ENCODE data around the gene EMX2.
A peak's percentile ranks its signal among the peaks of the same experiment; 100 is the strongest.

EMX2 gene

DNA sequence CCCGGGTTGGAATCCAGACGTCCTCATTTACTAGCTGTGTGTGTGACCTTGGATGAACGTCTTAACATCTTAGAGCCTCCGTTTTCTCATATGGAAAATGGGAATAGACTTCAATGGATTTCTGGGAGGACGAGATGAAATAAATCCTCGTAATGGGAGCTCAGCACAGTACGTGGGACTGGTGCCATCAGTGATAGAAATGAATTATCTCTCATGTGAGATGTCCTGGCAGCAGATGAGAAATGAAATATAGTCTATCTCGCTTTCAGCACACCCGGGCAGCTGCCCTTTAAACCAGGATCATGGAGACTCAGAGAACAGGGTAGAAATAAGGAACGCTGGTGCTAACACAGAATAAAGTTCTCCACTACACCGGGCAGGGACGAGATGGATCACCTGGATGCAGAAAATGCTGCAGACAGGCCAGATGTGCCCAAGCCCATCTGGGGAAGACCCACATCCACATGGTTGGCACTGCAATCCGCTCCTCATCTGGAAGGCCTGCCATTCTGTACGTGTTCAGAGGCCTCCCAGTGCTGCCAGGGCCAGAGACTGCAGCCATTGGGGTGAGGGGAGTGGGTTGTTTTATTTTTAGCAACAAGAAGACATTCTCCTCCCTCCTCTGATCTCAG, 11.1 kb upstream of the EMX2 start:
- DNase-seq: peak in 1 of 10 donors; percentile 43
- intact Hi-C loops (cut with DNase I): no loop called here

DNA sequence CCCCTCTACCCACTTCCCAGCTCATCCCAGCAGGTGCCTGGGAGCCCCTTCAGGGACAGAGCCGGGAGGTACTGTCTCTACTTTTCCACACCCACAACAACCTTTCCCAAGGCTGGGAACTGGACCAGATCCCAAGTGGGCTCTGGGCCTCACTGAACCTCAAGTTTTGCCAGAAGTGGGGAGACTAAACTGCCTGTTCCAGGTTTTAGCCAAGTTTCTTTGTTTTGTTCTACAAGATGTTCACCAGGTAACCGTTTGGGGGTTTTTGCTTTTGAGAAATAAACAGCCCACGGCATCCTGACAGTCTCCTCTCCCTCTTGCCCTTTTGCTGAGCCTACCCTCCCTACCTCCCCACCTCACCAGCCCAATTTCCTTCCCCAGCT, 10.6 kb upstream of the EMX2 start:
- intact Hi-C loops (cut with DNase I): no loop called here
- no peak for DNase-seq

DNA sequence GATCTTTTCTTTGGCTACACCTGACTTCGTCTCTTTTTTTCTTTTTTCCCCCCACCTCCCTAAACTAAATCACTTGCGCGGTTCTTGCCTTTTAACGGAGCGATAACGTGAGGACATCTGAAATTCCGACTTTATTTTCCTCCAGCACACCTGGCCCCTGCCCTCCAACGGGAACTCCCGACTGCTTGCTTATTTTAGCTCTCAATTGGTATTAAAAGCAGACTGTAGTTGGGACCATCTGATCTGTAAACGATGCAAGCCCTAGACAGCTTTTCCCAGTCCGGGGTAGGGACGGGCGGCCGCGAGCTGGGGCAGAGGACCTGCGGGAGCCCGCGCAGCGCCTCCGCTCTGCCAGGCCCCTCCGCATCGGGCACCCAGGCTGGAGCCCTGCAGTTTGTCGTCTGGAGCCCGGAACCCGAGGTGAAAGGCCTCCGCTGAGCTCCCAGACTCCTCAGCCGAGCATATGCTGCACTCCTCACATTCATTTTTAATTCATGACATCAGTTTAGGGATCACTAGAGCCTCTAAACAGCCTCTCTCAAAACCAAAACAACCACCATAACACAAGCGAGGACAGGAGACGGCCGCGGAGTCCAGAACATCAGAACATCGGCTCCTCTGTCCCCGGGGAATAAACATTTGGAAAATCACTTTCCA, 10.0 kb upstream of the EMX2 start:
- intact Hi-C loops (cut with DNase I): no loop called here
- peak in 1 of 10 donors; percentile 78 for DNase-seq

DNA sequence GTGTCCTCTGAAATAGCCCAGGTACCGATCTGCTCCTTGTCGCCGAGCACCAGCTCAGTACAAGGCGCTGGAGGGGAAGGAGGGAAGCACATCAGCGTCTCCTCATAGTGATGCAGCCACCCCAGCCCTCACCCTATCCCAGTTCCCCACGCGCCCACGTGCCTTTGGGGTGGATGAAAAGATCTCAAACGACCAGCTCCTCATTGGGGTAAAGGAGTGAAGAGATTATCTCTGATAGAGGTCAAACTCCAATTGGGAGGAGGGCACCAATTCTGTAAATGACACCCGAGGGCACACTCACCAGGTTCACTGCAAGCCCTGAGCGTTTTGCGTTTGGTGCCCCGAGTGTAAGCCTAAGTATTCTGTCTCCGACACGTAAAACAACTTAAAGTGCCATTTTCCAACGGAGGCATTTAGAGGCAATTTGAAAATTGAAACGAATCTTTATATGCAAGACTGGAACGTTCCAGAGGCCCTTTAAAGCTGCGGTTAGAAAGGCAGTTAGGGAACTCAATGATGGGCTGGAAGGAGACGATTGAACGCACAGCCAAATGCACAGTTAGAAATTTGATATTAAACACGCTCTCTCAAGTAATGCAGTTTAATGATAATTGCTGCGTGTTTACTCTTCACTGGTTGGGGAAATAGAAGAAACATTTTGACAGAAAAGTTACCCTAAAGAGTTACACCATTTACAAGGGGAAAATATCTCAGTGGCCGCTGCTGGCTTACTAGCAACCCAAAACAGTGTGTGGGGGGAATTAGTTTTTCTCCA, 8.9 kb upstream of the EMX2 start:
- peak in 1 of 10 donors; percentile 37 for DNase-seq
- intact Hi-C loops (cut with DNase I): no loop called here

DNA sequence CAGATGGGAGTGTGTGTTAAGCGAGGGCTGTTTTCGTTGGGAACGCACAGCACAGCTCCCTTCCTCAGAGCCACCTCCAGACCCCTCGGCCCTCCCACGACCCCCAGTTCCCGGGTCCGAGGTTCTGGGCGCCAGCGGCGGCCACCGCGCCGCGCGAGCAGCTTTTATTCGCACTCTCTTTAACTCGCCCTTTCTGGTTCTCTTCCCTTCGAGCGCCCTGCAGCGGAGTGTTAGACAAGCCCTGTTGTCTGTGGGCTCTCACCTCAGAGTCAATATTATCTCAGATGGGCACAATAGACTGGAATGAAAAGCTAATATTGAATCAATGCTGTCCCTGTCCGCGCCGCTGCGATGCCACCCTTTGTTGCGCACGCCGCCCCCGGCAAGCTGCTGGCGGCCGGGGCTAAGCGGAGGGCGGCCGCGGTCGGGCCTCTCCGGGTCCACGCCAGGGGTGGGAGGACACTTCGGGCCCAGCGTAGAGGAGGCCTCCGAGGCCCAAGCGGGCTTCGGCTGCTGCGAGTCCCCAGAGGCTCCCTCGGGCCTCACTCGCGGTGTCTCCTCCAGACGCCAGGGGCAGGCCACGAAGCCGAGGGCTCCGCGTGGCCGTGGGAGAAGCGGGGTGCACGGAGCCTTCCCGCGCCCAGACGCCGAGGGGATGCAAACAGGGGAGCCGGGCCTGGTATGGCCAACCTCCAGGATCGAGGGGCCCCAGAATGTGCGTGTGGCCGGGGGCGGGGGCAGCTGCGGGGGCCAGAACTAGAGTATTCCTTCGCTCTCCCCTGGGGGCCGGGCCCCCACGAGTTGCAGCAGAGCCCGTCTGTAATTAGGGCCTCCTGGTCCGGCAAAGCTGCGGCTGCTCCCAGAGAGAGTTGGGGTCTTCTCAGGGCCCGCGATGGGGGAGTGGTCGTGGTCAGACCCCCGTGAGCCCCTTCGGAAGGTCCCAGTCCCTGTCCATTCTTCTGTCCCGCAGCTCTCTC, 7.9 kb upstream of the EMX2 start:
- intact Hi-C loops (cut with DNase I): no loop called here
- DNase-seq: peak in 1 of 10 donors; percentile 80

DNA sequence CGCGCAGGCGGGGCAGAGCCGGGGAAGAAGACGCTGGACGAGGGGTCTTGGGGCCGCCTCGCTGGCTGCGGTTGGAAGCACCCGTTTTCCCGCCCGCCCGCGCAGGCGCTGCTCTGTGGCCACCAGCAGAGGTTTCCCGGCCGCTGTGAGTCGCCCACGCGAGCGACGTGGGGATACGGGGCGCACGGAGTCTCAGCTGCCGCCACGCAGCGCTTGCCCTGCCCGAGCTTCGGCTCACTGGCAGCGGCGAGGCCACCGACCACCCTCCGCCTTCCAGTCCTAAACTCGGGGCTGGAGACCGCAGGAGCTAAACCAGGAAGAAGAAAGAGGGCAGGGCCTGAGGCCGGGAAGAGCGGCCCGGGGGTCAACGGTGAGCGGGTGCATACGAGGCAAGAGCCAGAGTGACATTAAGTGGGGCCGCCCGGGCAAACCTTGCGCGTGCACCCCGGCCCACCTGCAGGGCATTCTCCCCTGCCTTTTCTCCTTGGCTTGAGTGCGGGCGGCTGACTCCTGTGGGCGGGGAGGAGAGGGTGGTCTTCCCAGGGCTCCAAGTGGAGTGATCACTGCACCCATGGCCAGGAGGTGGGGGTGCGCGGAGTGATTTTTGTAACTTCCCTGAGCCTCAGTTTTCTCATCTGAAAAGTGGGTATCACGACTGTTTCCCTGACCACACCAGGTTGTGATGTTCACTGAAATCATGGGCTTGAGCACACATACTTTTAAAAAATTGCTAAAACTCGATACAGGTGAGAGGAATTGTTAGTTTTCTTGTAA, 7.1 kb upstream of the EMX2 start:
- intact Hi-C loops (cut with DNase I): no loop called here
- no peak for DNase-seq

DNA sequence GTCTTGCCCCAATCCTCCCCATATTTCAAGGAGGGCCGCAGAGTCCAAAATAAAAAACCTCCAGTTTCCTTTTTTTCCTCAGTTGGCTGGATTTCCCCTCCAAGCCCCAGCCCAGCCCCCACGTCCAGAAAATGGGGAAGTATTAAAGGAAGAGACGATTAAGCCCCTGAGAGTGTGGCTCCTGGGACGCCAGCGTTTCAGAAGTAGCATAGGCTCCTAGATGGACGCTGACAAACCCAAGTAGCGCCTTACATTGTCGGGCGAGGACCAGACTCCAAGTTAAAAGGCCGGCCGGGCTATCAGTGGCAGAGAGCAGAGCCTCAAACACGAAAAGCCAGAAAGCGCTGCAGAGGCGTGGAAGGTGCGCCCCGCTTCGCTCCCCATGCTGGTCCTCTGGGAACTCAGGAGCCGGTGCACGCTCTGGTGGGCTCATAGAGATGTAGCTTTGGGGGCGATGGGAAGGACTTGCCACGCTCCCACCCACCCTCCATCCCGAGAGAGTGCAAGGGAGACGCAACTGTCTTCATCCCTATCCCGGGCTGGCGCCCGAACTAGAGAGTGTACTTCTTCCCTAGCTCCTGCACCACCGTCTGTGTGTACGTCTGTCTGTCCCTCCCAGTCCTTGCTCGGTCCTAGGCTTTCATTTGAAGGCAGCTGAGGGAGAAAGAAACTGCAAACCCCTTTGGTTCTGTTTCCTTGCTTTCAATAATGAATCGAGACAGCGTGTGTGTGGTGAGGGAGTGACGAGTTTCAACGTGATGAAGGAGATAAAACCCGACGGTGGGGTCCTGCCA, 6.3 kb upstream of the EMX2 start:
- no peak for DNase-seq
- intact Hi-C loops (cut with DNase I): no loop called here

DNA sequence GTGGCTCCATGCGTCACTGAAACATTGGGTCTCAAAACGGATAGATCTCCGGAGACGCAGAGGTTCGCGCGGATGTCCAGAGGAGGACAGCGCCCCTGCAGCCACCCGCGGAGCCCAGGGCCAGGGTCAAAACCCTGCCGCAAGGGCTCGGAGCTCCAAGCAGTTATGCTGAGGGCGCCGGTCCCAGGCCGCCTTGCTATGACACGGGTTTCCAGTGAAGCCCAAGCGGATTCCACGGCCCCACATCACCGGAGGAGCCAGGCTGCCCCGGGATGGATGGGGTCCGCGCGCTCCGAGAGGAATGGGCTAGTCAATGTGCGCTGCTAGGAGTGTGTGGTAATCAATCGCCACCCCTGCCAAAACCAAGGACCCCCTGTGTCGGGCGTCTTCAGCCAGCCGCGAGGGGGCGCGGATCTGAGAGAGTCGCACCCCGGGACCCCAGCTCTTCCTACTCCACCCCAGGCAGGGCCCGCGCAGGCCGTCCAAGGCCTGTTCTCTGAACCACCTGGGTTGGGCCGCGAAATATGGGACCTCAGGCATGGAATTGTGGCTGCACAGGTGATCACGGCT, 5.6 kb upstream of the EMX2 start:
- DNase-seq: no peak
- intact Hi-C loops (cut with DNase I): loop anchor here (1.0 kb wide), 1 partner anchor 704 kb away; no protein-coding TSS in a partner anchor

DNA sequence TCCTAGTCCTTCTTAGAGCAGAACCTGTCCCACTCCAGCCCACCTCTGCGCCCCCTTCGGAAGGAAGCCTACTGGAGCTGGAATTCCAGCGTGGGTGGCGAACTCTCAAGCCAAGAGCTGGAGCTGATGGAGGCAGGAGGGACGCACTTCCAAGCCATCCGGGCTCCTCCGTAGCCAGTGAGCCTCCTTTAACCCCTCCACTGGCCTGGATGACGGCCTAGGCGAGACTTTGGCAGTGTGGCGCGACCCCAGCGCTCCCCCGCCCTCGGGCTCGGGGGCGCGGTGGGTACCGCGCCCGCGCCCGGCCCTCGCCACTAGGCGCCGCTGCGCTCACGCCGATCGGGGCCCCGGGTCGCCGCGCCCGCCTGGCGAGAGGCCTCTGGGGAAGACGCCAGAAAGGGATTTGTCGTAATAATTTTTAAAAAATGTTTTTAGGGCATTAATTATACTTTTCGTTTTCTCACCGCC, 5.1 kb upstream of the EMX2 start:
- intact Hi-C loops (cut with DNase I): loop anchor here (1.0 kb wide), 1 partner anchor 704 kb away; no protein-coding TSS in a partner anchor
- peak in 1 of 10 donors; percentile 54 for DNase-seq

DNA sequence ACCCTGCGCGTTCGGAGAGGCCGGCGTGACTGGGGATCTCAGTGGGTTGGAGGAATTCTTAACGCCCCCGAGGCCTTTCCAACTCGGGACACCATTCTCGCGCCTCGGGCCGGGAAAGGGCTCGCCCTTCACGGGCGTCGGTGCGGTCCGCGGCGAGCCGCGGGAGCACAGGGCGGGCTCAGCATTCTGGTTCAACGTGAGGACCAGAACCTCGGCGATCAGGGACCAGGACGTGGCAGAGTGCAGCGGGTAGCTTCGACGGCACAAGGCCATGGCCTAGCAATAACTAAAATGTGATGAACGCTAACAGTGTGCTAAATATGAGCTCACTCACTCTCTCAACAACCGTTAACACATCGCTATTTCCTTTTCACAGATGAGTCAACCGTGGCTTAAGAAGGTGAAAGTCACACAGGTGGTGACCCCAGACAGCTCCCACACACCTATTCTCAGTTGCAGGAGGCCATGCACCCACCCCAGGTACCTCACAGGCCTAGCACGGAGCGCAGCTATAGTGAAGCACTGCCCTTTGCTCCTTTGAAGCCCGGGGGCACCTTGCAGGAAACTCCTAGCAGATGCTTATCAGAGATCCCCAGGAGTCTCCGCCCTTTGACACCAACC, 4.5 kb upstream of the EMX2 start:
- no peak for DNase-seq
- intact Hi-C loops (cut with DNase I): loop anchor here (1.0 kb wide), 1 partner anchor 703 kb away; no protein-coding TSS in a partner anchor

DNA sequence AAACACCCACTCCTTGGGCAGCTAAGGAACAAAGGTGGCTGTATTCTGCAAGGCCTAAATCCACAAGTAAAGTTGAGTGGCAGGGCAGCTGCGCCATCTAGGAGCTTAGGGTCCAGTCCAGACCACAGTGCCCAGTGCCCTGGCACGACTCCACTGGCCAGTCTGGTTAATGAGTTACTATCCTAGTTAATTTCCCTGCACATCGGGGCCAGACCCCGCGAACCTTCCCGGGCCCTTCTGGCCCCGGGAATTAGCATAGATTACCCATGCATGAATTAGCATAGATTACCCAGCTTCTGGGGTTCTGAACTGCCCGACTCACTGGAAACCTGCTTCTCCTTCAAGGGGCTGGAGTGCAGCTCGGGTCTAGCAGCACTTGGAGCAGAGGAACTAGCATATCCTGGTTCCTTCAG, 3.2 kb upstream of the EMX2 start:
- DNase-seq: no peak
- intact Hi-C loops (cut with DNase I): no loop called here

DNA sequence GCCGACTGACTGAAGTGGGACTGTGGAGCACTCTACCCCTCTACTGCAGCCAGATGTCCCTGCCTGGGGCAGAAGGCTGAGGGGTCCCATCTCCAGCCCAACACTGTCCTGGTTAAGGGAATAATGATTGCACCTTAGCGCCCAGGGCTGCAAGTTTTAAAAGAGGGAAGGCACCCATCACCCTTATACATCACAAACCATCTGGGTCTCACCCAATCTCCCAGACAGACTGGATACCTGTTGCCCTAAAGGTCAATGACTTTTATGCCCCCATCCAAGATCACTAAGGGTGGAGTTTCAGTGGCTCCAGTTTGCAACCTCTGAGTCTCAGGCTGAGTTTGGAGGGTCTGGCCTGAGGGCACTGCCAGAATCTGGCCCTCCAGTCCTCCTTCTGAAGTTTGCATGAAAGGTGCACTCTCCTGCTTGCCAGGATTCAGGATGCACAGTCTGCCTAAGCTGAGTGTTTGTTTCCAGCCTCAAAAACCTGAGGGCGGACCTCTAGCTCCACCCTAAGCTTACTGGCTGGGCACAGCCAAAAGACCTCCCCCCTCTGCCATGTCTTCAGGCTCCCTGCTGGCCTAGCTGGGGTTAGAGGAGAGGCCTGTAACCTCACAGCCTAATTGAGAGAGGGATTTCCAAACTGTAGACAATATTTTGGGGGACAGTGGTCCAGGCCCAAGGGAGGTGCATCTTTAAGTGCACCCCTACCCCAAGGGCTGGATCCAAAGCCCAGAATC, 2.5 kb upstream of the EMX2 start:
- DNase-seq: no peak
- intact Hi-C loops (cut with DNase I): loop anchor here (10.0 kb wide), 1 partner anchor 505 kb away; the partner anchor contains the start of gene RAB11FIP2

DNA sequence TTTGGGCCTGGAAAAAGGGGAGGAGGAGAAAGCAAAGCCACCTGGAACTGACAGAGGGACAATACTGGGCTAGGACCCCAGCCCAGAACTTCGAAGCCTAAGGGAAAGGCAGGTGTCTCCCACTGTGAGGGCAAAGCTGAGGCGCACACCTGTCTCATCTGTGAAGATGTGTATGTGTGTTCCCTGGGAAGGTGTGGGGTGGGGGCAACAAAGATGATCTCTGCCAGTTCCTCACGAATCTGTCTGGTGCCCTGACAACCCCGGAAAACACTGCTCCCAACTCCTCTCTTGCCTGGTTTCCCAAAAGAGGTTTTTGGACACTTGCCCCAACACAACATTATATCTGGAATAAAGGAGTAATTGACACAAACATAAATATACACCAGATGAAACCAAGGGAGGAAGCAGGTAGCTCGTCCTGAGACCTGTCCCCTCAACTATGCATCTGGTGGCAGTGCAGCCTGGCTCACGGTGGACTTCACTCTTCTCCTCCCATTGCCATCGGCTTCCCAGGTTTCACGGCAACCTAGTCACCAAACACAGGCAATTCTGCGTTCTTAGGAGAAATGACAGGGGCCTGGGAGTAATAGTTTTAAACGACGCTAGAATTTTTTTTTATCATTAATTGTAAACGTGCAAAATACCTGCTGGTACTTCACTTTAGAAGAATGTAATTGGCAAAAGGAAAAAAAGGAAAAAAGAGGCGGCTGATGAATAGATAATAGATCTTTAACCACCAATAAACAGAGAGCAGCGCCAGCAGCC, 1.7 kb upstream of the EMX2 start:
- DNase-seq: no peak
- intact Hi-C loops (cut with DNase I): loop anchor here (10.0 kb wide), 1 partner anchor 504 kb away; the partner anchor contains the start of gene RAB11FIP2

DNA sequence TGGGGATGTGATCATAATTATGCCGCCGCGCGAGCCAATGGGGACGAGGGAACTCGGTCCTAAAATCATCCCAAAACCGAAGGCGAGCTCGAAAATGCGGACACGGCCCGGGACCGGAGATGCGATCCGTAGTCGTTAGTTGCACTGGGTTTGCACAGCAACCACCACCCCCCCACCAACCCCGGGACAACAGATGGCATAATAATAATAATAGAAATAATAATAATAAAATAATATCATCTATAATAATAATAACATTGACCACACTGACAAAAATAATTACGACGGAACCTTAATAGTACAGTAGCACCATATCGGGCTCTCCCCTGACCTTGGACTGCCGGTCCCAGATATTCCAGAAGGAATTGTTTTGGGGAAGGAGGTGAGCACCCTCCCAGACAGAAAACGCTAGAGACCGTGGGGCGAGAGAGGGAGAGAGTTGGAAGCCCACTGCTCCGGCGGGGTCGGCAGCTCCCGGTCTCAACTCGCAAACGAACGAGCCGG, 1.1 kb upstream of the EMX2 start:
- intact Hi-C loops (cut with DNase I): loop anchor here (10.0 kb wide), 1 partner anchor 503 kb away; the partner anchor contains the start of gene RAB11FIP2
- DNase-seq: peak in 3 of 10 donors; percentile 42 to 84 (median 57)

DNA sequence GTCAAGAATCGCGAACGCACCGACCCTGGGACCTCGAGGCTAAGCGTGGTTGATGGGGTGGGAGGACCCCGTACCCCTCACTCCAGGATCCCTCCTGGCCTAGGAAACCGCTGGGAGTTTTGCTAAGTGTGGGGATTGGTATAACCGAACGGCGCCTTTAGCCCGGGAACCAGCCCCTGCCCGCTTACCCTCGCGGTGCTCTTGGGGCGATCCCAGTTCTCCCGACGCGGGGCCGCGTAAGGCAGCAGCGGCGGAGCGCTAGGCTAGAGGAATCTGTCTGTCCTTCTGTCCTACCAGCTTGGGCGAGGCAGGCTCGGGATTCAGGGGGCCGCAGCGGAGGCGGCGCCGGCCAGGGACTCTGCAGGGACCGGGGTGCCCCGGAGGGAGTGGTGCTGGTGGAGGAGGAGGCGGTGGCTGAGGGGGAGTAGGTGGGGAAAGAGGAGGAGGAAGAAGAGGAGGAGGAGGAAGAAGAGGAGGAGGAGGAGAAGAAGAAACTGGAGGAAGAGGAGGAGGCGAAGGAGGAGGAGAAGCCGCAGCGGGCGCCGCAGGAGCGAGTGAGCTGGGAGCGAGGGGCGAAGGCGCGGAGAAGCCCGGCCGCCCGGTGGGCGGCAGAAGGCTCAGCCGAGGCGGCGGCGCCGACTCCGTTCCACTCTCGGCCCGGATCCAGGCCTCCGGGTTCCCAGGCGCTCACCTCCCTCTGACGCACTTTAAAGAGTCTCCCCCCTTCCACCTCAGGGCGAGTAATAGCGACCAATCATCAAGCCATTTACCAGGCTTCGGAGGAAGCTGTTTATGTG, 439 bp upstream of the EMX2 start:
- peak in 4 of 10 donors; percentile 40 to 83 (median 48) for DNase-seq
- intact Hi-C loops (cut with DNase I): loop anchor here (10.0 kb wide), 1 partner anchor 503 kb away; the partner anchor contains the start of gene RAB11FIP2
